DMS 273 (cell line): Measurements from ENCODE around the gene SLC10A3.

Experiments used
- DNase-seq: peaks from one replicate; lab custom pipeline; 2025; ENCODE audit not compliant: unreplicated experiment; lab: John Stamatoyannopoulos, UW

Gene SLC10A3

DNA sequence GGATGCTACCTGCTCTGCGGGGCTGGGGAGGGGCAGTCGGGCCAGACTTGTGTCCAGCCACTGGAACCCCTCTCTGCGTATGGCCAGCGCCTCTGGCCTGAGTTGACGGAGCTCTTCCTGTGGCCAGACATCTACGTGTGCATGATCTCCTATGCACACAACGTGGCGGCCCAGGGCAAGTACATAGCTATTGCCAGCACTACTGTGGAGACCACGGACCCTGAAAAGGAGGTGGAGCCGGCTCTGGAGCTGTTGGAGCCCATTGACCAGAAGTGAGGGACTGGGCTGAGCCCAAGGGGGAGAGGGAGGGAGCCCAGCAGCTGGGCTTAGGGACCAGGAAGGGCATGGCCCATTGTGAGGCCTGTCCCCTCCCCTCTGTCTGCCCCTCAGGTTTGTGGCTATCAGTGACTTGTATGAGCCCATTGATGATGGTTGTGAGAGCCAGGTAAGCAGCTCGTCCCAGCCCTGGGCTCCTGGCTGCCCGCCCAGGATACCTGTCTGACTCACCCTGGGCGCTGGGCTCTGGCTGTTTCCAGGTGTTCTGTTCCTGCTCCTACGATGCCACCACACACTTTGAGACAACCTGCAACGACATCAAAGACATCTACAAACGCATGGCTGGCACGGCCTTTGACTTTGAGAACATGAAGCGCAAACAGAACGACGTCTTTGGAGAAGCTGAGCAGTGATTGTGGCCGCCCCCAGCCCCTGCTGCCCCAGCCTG, 48.3 kb downstream of the SLC10A3 start:
- DNase-seq = no peak

DNA sequence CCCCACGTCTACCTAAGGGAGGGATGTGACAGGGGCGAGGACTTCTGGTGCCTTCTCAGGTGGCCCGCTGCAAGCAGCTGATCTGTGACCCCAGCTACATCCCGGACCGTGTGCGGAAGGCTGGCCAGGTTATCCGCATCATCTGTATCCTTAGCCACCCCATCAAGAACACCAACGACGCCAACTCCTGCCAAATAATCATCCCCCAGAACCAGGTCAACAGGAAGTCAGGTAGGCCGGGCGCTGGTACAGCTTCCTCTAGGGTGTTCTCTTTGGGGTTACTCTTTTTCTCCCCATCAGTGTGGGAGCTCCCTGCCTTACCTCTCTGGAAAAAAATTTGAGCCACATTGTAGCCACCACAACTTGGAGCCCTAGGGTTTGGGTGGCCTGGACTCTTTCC, 48.9 kb downstream of the SLC10A3 start:
- DNase-seq = no peak

DNA sequence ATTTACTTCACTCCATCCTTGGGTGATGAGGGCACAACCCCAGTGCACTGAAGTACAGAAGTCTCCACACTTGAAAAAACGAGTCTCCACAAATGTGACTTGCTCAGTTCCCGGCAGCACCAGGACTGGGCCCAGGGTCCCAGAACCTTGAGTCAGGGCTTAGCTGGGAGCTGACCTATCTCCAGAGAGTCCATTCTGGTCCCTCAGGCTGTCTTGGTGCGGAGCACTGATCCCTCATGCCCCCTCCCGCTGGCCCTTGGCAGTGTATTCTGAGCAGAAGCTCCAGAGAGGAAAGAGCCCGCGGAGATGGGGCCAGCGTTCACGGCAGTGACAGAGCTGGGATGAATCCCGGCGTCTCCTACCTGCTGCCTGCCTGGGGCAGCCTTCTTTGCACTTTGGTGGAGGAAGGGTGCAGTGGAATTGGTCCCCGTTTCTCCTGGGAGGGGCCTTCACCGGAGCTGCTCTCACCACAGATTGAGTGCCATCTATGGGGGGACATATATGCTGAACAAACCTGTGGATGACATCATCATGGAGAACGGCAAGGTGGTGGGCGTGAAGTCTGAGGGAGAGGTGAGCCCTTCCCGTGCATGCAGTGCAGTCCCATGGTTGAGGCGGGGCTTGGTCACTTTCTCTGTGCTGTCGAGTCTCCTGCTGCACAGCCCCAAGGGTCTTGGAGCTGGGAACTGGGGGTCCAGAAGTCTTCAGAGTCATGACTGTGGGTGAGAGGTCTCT, 49.6 kb downstream of the SLC10A3 start:
- no peak for DNase-seq

DNA sequence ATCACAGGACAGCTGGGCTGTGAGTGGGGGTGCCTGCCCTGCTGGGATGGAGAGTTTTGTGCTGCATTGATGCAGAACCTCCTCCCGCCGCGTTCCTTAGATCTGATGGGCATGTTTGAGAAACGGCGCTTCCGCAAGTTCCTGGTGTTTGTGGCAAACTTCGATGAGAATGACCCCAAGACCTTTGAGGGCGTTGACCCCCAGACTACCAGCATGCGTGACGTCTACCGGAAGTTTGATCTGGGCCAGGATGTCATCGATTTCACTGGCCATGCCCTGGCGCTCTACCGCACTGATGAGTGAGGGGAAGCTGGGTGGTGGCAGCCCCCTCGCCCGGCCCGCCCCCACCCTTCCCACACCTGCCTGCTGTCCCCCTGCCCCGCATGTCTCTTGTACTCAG, 50.6 kb downstream of the SLC10A3 start:
- DNase-seq = no peak

DNA sequence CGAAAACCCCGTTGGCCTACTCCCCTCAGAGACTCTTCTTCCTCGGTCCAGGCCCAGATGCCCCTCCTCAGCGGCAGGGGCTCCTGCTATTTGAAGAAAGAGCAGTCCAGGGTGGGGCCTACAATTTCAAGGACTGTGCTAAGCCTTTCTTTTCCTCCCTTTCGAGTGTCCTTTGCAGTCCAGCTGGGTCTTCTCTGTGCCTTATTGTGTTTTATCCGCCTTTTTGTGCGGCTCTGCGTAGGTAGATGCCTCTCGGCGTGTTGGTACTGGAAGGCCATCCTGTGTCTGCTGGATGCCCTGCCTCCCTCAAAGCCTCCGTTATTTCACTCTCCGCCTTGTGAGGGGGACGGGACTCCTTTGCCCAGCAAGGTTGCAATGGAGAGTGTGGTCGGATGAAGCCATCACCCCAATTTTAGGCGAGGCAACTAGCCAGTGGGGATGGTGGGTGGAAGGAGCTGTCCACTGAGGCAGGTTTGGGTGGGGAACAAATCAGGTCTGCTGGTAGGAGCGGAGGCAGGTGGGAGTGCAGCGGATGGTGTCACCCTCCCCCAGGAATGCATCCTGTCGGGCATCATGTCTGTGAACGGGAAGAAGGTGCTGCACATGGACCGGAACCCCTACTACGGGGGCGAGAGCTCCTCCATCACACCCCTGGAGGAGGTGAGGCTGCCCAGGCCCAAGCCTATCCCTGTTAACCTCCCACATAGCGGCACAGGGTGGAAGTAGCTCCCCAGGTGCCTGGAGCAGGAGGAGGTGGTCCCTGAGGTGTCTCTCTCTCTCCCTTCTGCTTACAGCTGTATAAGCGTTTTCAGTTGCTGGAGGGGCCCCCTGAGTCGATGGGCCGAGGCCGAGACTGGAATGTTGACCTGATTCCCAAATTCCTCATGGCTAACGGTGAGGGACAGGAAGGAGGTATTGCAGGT, 52.2 kb downstream of the SLC10A3 start:
- DNase-seq = no peak
